GM21526 (cell line): ENCODE data around the gene CFAP299.

Experiments
- ATAC-seq: cut with Tn5 transposase; IDR thresholded peaks from one replicate; pipeline ENCODE4 v1.9.1; 2021; ENCODE audit warnings: moderate library complexity; ENCODE audit not compliant: unreplicated experiment, low FRiP score

CFAP299 gene

DNA sequence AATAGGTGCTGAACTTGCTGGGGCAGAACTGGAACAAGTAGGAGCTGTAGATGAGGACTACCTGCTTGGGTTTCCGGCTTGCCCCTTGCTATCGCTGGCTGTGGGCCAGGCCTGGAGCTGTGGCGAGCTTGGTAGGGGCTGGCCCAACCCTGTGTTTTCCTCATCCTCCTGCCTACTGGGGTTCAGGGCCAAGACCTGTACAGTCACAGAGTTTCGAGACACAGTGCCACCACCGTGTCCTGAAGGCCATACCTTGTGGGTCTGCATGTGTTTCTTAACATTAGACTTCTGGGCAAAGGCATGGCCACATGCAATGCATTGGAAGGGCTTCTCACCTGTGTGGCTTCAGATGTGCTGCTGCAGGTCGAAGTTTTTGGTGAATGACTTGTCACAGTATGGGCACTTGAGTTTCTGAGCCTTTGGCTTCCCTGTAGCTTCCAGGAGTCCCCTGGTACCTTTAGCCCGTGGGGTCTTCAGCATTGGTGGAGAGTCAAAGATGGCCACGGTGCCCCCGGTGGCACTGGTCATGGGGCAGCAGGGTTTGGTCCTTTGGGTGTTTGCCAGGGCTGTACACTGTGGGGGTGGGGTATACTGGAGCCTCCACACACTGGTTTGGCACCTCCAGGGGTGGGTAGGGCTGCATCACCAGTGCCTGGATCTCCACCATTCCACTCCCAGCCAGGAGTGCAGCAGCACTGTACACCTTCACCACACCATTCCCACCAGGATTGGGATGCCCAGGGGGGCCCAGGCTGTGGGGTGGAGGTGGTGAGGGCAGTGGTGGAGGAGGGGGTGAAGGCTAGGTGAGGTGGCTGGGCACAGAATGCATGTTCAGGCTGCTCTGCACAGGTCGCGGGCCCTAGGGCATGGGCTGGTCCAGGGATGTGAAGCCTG lies 52.1 kb downstream of the CFAP299 start:
- no peak for ATAC-seq

DNA sequence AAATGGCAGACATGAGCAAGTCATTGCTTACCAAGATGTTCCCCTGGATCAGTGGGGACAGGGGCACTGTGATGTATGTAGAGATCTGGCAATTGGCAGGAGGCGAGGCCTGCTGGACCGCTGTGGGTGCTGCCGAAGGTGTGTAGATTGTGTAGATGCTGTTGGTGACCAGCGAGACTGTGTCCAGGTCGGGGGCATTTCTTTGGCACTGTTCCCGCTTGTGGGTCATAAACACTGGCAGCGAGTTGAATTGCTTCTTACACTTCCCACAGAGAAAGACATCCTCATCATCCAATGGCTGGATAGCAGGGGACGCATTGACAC lies 52.7 kb downstream of the CFAP299 start:
- no peak for ATAC-seq

DNA sequence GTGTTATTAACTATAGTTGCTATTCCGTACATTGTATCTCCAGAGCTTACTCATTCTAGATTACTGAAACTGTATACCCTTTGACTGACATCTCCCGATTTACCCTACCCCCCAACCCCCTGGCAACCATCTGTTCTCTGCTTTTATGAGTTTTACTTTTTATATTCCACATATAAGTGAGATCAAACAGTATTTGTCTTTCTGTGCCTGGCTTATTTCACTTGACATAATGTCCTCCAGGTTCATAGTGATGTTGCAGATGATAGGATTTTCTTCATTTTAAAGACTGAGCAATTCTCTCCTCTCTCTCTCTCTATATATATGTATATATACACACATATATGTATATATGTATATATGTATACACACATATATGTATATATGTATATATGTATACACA lies 54.6 kb downstream of the CFAP299 start:
- ATAC-seq, result no peak

DNA sequence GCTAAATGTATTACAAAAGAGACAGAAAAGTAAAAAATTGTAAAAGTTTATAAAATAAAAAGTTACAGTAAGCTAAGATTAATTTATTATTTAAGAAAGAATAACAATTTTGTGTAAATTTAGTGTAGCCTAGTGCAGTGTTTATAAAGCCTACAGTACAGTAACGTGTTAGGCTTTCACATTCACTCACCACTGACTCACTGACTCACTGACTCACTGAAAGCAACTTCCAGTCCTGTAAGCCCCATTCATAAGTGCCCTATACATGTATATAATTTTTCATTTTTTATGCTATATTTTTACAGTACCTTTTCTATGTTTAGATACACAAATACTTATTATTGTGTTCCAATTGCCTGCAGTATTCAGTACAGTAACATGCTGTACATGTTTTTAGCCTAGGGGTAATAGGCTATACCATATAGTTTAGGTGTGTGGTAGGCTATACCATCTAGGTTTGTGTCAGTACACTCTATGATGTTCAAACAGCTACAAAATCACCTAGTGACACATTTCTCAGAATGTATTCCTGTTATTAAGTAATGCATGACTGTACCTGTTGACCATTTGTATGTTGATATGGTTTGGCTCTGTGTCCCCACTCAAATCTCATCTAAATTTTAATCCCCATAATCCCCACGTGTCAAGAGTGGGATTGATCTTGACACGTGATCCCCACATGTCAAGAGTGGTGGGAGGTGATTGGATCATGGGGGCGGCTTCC lies 57.9 kb downstream of the CFAP299 start:
- peak; percentile 76 for ATAC-seq

DNA sequence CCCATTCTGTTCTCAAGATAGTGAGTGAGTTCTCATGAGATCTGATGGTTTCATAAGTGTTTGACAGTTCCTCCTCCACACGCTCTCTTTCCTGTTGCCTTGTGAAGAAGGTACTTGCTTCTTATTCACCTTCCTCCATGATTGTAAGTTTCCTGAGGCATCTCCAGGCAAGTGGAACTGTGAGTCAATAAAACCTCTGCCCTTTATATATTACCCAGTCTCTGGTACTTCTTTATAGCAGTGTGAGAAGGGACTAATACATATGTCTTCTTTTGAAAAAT lies 58.4 kb downstream of the CFAP299 start:
- peak; percentile 13 for ATAC-seq

DNA sequence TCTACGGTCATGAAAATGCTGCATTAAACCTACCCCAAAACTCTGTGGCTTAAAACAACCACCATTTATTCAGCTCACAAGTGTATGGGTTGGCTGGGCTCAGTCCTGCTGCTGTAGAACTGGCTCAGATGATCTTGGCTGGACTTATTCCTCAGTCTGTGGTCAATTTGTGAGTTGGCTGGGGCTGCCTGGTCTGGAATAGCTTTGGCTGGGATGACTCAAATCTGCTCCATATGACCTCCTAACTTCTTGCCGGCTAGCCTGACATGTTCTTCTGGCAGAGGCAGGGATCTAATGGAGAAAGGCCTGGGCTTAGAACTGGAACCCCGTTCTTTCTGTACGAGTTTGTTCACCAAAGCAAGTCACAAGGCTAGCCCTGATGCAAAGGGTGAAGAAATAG lies 71.7 kb downstream of the CFAP299 start:
- ATAC-seq, result no peak

DNA sequence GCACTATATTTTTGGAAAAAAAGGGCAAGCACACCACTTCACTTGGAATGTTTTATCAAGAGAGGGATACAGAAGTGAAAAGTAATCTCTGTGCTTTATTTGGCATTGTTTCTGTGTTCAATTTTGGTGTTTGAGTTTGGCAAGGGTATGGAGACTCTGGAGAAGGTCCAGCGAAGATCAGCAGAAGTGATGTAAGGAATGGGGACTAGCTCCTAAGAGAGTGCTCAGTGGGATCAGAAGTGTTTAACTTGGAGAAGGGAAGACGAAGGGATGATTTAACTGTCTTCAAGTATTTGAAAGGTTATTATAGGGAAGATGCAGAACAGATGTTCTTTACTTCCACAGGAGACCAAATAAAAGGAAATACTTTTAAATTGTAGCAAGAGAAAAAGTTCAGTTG lies 74.3 kb downstream of the CFAP299 start:
- ATAC-seq, result no peak

DNA sequence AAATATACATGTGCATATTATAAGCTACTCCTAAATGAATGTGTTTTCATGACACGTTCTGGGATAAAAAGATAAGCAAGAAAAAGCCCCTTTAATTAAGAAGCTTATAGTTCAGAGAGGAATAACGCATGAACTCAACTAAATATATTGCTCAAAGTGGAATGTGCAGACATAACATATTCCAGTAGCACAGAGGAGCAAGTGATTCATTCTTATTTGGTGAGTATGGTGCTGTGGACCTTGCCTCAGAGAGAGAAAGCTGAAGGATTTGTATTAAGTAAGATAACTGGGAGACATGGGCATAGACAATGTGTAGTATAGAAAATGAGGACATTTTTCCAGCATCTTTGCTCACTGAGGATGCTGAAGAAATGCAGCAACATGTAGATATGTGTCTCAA lies 76.8 kb downstream of the CFAP299 start:
- ATAC-seq, result no peak

DNA sequence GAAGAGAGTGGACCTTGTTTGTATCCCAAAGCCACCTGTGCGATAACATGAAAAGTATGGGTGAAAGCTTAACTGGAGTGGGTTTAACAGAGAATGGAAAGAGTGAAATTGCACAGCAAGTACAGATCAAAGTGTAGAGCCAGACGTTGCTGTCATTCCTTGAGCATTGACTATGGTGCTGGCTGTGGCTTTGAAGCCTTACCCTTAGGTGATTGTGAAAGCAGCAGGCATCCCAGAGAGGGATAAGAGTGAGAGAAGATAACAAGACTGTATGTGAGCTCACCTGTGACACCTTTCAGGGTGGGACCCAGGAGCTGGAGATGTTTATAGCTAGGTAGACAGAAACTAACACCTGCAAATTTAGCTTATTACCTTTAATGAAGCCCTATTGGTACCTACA lies 77.6 kb downstream of the CFAP299 start:
- no peak for ATAC-seq

DNA sequence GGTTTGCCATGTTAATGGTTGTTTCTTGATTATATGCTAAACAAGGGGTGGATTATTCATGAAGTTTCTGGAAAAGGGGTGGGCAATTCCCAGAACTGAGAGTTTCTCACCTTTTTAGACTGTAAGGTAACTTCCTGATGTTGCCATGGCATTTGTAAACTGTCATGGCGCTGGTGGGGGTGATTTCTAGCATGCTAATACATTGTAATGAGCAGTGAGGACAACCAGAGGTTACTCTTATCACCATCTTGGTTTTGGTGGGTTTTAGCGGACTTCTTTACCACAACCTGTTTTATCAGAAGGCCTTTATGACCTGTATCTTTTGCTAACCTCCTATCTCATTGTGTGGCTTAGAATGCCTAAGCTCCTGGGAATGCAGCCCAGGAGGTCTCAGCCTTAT lies 81.5 kb downstream of the CFAP299 start:
- no peak for ATAC-seq

DNA sequence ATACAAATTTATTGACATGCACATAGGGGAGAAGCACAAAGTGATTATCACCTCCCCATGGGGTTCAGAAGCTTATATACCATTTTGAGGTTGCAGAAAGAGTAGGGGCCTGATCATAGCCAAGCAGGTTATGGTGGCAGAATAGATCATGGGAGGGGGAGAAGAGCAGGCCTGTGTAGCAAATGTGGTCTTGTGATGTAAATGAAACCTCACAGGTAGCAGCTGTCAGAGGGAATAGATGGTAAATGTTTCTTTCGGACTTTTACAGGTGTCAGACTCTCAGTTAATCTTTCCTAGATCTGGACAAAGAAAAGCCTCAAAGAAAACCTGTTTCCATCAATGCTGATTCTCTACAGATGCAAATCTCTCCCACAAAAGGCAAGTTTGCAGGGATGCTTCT lies 84.4 kb downstream of the CFAP299 start:
- no peak for ATAC-seq

DNA sequence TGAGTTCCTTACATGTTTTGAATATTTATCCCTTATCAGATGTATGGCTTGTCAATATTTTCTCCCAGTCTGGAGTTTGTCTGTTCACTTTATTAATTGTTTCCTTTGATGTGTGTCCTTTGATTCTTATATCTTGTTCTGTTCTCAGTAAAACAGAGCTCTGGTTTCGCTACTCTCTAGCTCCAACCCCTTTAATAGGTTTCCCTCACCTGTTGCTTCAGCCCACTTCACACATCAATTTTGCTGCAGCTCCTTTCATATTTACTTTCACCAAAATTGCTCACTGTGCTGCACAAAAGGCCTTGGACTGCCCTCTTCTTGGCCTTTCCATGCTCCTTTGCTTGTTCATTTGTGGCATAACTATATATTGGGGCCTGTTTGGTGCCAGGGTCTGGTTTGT lies 85.1 kb downstream of the CFAP299 start:
- ATAC-seq, result no peak

DNA sequence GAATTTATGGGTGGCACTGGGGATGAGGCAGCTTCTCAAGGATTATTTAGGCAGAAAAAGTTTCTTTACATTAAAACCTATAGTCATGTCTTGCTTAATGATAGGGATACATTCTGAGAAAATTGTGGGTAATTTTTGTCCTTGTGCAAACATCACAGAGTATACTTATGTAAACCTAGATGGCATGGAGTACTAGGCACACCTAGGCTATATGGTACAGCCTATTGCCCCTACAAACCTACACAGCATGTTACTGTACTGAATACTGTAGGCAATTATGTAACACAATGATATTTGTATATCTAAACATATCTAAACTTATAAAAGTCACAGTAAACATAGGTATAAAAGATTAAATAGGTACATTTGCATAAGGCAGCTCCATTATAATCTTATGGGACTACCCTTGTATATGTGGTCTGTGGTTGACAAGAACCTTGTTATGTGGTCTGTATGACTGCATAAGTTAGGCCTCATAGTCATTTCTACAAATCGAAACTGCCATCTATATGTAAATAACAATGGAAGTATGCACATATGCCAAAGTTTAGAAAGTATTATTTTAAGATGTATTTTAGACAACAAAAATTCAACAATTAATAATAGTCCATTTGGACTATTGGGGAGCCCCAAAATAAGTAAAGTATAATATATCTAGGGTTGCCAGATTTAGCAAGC lies 87.3 kb downstream of the CFAP299 start:
- ATAC-seq, result peak; percentile 73

DNA sequence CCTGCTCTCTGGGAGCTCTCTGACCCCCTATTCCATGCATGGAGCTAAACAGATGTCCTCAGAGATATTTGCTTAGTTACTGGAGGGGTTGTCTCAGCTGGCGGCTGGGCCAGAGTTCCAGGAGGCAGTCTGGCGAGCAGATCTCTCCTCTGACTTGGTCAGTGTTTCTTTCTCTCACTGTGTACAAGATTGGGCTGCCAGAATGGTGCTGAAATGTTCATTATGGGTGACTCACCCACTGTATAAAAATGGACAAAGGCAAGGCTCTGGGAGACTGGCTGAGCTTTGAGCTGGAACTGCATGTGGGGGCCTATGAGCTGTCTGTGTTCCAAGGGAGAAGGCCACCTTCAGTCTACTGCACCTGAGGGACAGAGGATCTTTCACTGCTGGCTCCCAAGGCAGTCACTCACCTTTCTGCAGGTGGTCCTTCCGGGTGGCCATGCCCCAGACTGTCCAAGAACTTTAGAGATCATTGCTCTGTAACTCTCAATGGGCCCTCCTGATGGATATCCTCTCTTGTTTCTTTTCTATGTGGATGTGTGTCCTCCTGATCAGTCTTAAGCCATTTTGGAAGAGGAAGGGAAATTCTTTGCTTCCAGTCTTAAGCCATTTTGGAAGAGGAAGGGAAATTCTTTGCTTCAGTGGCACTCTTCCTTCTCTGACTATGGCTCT lies 88.2 kb downstream of the CFAP299 start:
- ATAC-seq, result no peak

DNA sequence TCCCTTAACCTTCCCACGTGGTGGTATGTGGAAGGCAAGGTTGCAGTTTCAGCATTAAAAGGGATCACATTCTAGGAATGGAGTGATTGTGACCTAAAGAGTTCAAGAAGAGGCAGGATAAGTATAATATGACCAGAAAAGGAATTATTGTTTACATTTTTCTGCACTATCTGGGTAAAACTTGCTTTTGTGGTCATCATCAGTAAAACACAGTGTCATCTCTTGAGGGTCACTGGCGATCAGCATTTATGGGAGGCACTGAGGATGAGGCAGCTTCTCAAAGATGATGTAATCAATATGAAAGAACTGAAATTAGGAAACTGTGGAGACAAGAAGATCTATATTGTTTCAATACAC lies 88.7 kb downstream of the CFAP299 start:
- no peak for ATAC-seq

DNA sequence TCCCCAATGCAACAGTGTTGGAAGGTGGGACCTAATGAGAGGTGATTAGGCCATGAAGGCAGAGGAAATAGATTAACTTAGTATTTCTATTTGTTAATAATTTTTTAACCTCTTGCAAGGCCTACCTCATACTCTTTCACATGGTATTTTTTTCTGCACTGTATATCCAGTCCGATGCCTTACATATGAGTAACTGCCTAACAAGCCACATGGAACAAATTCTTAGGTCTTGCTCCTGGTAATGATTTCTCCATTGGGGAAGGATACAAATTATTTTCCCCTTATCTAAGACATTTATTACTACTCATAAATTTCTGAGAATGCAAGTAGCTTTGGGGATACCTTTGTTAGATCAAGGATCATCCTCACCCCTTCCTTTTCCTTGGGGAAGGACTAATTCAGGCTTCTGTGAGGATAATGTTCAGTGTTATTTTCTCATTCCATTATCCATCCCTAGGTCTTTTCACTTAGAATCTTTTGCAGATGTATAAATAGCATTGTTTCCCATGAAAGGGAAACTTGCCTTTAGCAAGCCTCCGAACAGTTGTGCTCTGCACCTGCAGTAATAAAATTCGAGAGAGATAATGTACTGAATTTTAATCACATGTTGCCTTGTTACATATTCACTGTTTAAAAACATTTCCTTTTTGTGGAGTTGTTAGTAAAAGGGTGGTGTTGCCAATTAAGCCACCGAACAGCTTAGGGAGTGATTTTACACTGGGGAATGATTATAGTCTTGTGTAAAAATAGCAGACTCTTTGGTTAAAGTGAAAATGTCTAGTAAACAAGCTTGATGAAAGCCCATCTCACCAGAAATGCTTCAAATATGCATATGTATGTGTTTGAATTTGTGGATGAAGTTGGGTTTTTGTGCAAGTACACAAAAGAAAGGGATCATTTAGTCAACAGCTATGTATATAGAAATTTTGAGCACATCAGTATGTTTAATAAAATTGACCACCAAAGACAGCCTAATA lies 89.9 kb downstream of the CFAP299 start:
- no peak for ATAC-seq

DNA sequence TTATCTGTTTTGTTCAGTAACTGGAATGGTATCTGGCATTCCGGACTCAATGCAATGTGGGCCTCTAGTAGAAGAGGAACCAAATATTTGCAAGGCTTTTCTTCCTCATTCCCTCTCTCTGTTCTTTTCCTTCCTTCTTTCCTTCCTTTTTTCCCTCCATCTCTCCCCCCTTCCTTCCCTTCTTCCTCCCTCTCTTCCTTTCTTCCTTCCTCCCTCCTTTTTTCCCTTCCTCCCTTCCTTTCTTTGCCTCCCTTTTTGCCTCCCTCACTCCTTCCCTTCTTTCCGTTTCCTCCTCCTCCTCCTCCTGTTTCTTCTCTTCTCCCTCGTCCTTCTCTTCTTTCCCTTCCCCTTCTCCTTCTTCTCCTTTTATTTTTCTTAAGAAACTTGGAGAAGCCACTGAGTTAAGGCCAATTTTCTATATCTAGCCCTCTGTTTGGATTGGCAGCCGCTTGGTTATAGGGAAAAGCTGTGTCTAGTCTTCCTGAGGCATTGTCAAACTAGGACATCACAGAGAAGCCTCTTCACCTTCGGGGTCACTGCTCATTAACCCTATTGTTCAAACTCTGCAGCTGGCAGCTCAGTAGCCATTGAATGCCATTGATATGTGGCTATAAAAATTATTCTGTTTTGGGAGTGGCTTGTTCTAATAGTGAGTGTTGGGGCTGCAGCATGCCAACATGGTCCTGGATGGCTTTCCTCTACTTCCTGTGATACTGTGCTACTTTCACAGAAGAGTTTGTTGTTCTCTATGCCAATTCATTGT lies 95.9 kb downstream of the CFAP299 start:
- ATAC-seq, result no peak

DNA sequence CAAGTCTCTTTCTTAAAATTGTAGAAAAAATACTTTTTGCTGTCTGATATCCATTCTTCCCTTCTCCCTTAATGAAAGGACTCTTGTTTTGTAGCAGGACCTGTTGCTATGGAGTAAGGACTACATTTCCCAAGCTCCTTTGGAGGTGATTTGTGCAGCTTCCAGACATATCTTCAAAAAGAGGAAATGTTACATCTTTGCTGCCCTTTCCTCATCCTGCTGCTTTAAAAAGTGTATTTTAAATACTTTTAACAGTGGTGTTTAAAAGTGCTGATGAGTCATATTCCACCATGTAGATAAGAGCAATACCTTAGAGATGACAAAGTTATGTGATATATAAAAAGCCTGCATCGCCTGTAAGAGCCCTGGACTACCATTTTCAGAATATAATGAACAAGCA lies 98.7 kb downstream of the CFAP299 start:
- no peak for ATAC-seq

DNA sequence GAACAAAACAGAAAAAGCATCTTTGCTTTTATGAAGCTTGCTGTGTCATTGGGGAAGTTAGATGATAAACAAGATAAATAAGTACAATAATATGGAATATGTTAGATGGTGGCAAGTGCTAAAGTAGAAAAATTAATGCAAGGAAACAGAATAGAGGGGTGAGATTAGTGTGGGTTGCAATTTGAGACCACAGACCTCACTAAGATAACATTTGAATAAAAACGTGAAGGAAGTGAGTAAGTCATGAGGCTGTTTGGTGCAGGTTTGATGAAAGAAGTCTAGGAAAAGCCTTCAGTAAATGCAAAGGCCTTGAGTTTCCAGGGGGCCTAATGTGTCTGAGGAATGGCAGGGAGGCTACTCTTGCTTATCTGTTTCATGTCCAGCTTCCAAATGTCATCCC lies 102.5 kb downstream of the CFAP299 start:
- ATAC-seq, result no peak
